HEK293T (cell line): ENCODE results near the gene SLC16A12.

Source experiments
- CTCF ChIA-PET: fragments of 350-600 bp; formaldehyde crosslinking; extraction: SDS; loops from one replicate; lab custom pipeline; 2021; ENCODE audit warnings: antibody characterized with exemption, inconsistent platforms; lab: Yijun Ruan, JAX
- POLR2A ChIA-PET: fragments of 350-600 bp; formaldehyde crosslinking; extraction: SDS; loops from one replicate; lab custom pipeline; 2020; ENCODE audit warnings: antibody characterized with exemption, inconsistent platforms; lab: Yijun Ruan, JAX
- DNase-seq: peaks from one replicate; pipeline ENCODE4 v3.0.0; 2012; ENCODE audit warnings: mixed read lengths; ENCODE audit errors: extremely low spot score
- ARNT ChIP-seq: fragments of 450-650 bp; IDR thresholded peaks from 2 replicates; pipeline ENCODE4 v1.6.1; 2017; ENCODE audit warnings: mild to moderate bottlenecking
- BHLHE40 ChIP-seq: fragments of 450-650 bp; IDR thresholded peaks from 2 replicates; pipeline ENCODE4 v1.6.1; 2016; ENCODE audit warnings: mild to moderate bottlenecking, moderate library complexity, borderline replicate concordance
- CTBP1 ChIP-seq: fragments of 450-650 bp; IDR thresholded peaks from 2 replicates; pipeline ENCODE4 v1.6.1; 2016; ENCODE audit warnings: borderline replicate concordance
- ELF4 ChIP-seq: fragments of 450-650 bp; IDR thresholded peaks from 2 replicates; pipeline ENCODE4 v1.6.1; 2017; ENCODE audit warnings: antibody characterized with exemption
- FOXA1 ChIP-seq: fragments of 450-650 bp; IDR thresholded peaks from 2 replicates; pipeline ENCODE4 v1.6.1; 2016; ENCODE audit warnings: mild to moderate bottlenecking
- FOXK2 ChIP-seq: fragments of 450-650 bp; IDR thresholded peaks from 2 replicates; pipeline ENCODE4 v1.6.1; 2016; ENCODE audit warnings: mild to moderate bottlenecking
- FOXM1 ChIP-seq: fragments of 450-650 bp; IDR thresholded peaks from 2 replicates; pipeline ENCODE4 v1.6.1; 2017; ENCODE audit warnings: mild to moderate bottlenecking, borderline replicate concordance
- HDGF ChIP-seq: fragments of 450-650 bp; IDR thresholded peaks from 2 replicates; pipeline ENCODE4 v1.6.1; 2017; ENCODE audit warnings: antibody characterized with exemption, borderline replicate concordance
- L3MBTL2 ChIP-seq: fragments of 450-650 bp; conservative IDR thresholded peaks from 2 replicates; pipeline ENCODE4 v1.6.1; 2016; ENCODE audit warnings: mild to moderate bottlenecking
- LEF1 ChIP-seq: fragments of 450-650 bp; IDR thresholded peaks from 2 replicates; pipeline ENCODE4 v1.6.1; 2017; ENCODE audit warnings: mild to moderate bottlenecking, borderline replicate concordance
- NFRKB ChIP-seq: fragments of 450-650 bp; IDR thresholded peaks from 2 replicates; pipeline ENCODE4 v1.6.1; 2016; ENCODE audit warnings: mild to moderate bottlenecking, moderate library complexity
- PKNOX1 ChIP-seq: fragments of 450-650 bp; IDR thresholded peaks from 2 replicates; pipeline ENCODE4 v1.6.1; 2016
- SP1 ChIP-seq: fragments of 450-650 bp; IDR thresholded peaks from 2 replicates; pipeline ENCODE4 v1.6.1; 2017
- SUZ12 ChIP-seq: fragments of 450-650 bp; IDR thresholded peaks from 2 replicates; pipeline ENCODE4 v1.6.1; 2016; ENCODE audit warnings: mild to moderate bottlenecking
- TARDBP ChIP-seq: fragments of 450-650 bp; IDR thresholded peaks from 2 replicates; pipeline ENCODE4 v1.6.1; 2016
- ZNF384 ChIP-seq: fragments of 450-650 bp; IDR thresholded peaks from 2 replicates; pipeline ENCODE4 v1.6.1; 2016

The SLC16A12 gene

GRCh38 chr10:89428877-89429276 lies 106.5 kb downstream of the SLC16A12 start:
- DNase-seq = no peak
- ChIA-PET POLR2A (no interaction called here), CTCF (no interaction called here)
- TF ChIP-seq LEF1 (no peak), BHLHE40 (no peak), ZNF384 (no peak), FOXM1 (no peak), SUZ12 (no peak), HDGF (no peak), FOXK2 (no peak), CTBP1 (no peak), ELF4 (no peak), ARNT (no peak), L3MBTL2 (no peak), SP1 (no peak), PKNOX1 (no peak), NFRKB (no peak), FOXA1 (no peak), TARDBP (no peak)

- CTCF ChIA-PET = no interaction called here
- TF ChIP-seq NFRKB (no peak), CTBP1 (no peak), SUZ12 (no peak), FOXK2 (no peak), FOXA1 (no peak), TARDBP (no peak), SP1 (no peak), BHLHE40 (no peak), L3MBTL2 (no peak), LEF1 (no peak), FOXM1 (no peak), ARNT (no peak), PKNOX1 (no peak), ZNF384 (no peak), ELF4 (no peak), HDGF (no peak)
- POLR2A ChIA-PET = no interaction called here
- no peak for DNase-seq
Measured at GRCh38 chr10:89427629-89428028, 107.8 kb downstream of the SLC16A12 start.

- CTCF ChIA-PET = no interaction called here
- TF ChIP-seq CTBP1 (no peak), HDGF (no peak), LEF1 (no peak), FOXA1 (no peak), ZNF384 (no peak), ELF4 (no peak), L3MBTL2 (no peak), SP1 (no peak)
- POLR2A ChIA-PET = no interaction called here
- peak; percentile 53 for DNase-seq
Measured at GRCh38 chr10:89426230-89426868, 109.0 kb downstream of the SLC16A12 start.

GRCh38 chr10:89425000-89425399 lies 110.4 kb downstream of the SLC16A12 start:
- DNase-seq = no peak
- ChIA-PET CTCF (no interaction called here), POLR2A (no interaction called here)
- no peak for TF ChIP-seq SP1
- TF ChIP-seq ELF4 = no peak
- no peak for TF ChIP-seq BHLHE40
- TF ChIP-seq SUZ12 = no peak
- no peak for TF ChIP-seq PKNOX1
- no peak for TF ChIP-seq NFRKB
- no peak for TF ChIP-seq L3MBTL2
- no peak for TF ChIP-seq TARDBP
- TF ChIP-seq FOXK2 = no peak

- ChIA-PET POLR2A (no interaction called here), CTCF (no interaction called here)
- TF ChIP-seq LEF1 = no peak
- DNase-seq = no peak
Measured at GRCh38 chr10:89421018-89421476, 114.3 kb downstream of the SLC16A12 start.

GRCh38 chr10:89419548-89419947 lies 115.8 kb downstream of the SLC16A12 start:
- no peak for TF ChIP-seq FOXK2
- no peak for TF ChIP-seq BHLHE40
- no peak for TF ChIP-seq TARDBP
- no peak for TF ChIP-seq ARNT
- no peak for TF ChIP-seq FOXM1
- TF ChIP-seq LEF1 = no peak
- TF ChIP-seq L3MBTL2 = no peak
- no peak for TF ChIP-seq CTBP1
- TF ChIP-seq HDGF = no peak
- no peak for TF ChIP-seq SUZ12
- TF ChIP-seq PKNOX1 = no peak
- TF ChIP-seq NFRKB = no peak
- no peak for TF ChIP-seq FOXA1
- TF ChIP-seq ELF4 = no peak
- TF ChIP-seq ZNF384 = no peak
- TF ChIP-seq SP1 = no peak

More at GRCh38 chr10:89419548-89419947, 115.8 kb downstream of the SLC16A12 start:
- DNase-seq = peak; percentile 20
- CTCF ChIA-PET = interaction anchor here (1.0 to 1.3 kb wide), 2 partner anchors 117 to 202 kb away, joined by 4 read pairs; partner anchors contain the start of gene IFIT2
- POLR2A ChIA-PET = no interaction called here
